ENCODE measurements around the gene OPRM1. TPM values are rescaled to one million over a fixed set of nuclear protein-coding genes. Genes with fewer than 3 reads are reported as not detected.

The OPRM1 gene
- polyA plus RNA-seq, 1 donor (not counting 4 experiments of a cell fraction or from before 2014, with no cell fraction given): not detected

- no peak for FAIRE-seq
- DNase-seq (ENCODE audit: low read depth, low spot score): no peak
- no peaks in the 10 kb centered on the region for H4K20me1 ChIP-seq (ENCODE audit: control insufficient read depth, extremely low read depth, insufficient read depth, low read length)
- H3K4me3 ChIP-seq (ENCODE audit: control insufficient read depth in 2 of 3, extremely low read depth in 1 of 3, insufficient read depth in 2 of 3, low read depth in 1 of 3, low read length in 3 of 3): no peak overlapping the region
- H3K4me1 ChIP-seq (ENCODE audit: control insufficient read depth, extremely low read depth, insufficient read depth, low read length): no peaks in the 10 kb centered on the region
- H3K4me2 ChIP-seq (ENCODE audit: control insufficient read depth, extremely low read depth, insufficient read depth, low read depth, low read length): no peak overlapping the region
- no peaks in the 10 kb centered on the region for H3K9me3 ChIP-seq (ENCODE audit: control insufficient read depth, low read depth, low read length)
- H3K36me3 ChIP-seq (ENCODE audit: control insufficient read depth in 2 of 2, extremely low read depth in 1 of 2, insufficient read depth in 2 of 2, low read length in 2 of 2): no peaks in the 10 kb centered on the region
- H3K9ac ChIP-seq (ENCODE audit: control insufficient read depth, extremely low read depth, insufficient read depth, low read length): no peak overlapping the region
- H2AFZ ChIP-seq (ENCODE audit: control insufficient read depth, low read length): no peak overlapping the region
- TF ChIP-seq CTCF (optimal IDR thresholded peaks at IDR 0.05 in 1 of 3, IDR thresholded peaks at IDR 0.05 in 1 of 3, conservative IDR thresholded peaks at IDR 0.05 in 1 of 3; ENCODE audit: extremely low read depth in 1 of 3, insufficient read depth in 2 of 3, low read length in 3 of 3): no peak
- no peaks in the 10 kb centered on the region for H3K9me1 ChIP-seq (ENCODE audit: control insufficient read depth, extremely low read depth, insufficient read depth, low read length)
- H3K27me3 ChIP-seq (ENCODE audit: control insufficient read depth, extremely low read depth, insufficient read depth, low read length): no peaks in the 10 kb centered on the region
- H3K79me2 ChIP-seq (ENCODE audit: control insufficient read depth, insufficient read depth, low read length): no peaks in the 10 kb centered on the region
- dilution Hi-C loops (cut with MboI; ENCODE audit: extremely low pct_ligation_motif_present, low sequenced_read_pairs): no loop called here
- no peak overlapping the region for H3K27ac ChIP-seq (ENCODE audit: control insufficient read depth, insufficient read depth, low read length)
Measured at GRCh38 chr6:154206996-154207395, 168.0 kb downstream of the OPRM1 start.

- TF ChIP-seq EZH2 (IDR thresholded peaks at IDR 0.05; ENCODE audit: low read length) (no peak), CTCF (optimal IDR thresholded peaks at IDR 0.05 in 1 of 3, IDR thresholded peaks at IDR 0.05 in 1 of 3, conservative IDR thresholded peaks at IDR 0.05 in 1 of 3; ENCODE audit: extremely low read depth in 1 of 3, insufficient read depth in 2 of 3, low read length in 3 of 3) (no peak)
Measured at GRCh38 chr6:154209555-154209954, 170.5 kb downstream of the OPRM1 start.

More at GRCh38 chr6:154209555-154209954, 170.5 kb downstream of the OPRM1 start:
- no peaks in the 10 kb centered on the region for H3K4me1 ChIP-seq (ENCODE audit: control insufficient read depth, extremely low read depth, insufficient read depth, low read length)
- no peaks in the 10 kb centered on the region for H3K79me2 ChIP-seq (ENCODE audit: control insufficient read depth, insufficient read depth, low read length)
- dilution Hi-C loops (cut with MboI; ENCODE audit: extremely low pct_ligation_motif_present, low sequenced_read_pairs): no loop called here
- DNase-seq (ENCODE audit: low read depth, low spot score): no peak
- H3K9ac ChIP-seq (ENCODE audit: control insufficient read depth, extremely low read depth, insufficient read depth, low read length): no peak overlapping the region
- H3K9me1 ChIP-seq (ENCODE audit: control insufficient read depth, extremely low read depth, insufficient read depth, low read length): no peaks in the 10 kb centered on the region
- H4K20me1 ChIP-seq (ENCODE audit: control insufficient read depth, extremely low read depth, insufficient read depth, low read length): no peaks in the 10 kb centered on the region
- no peak for FAIRE-seq
- H3K36me3 ChIP-seq (ENCODE audit: control insufficient read depth in 2 of 2, extremely low read depth in 1 of 2, insufficient read depth in 2 of 2, low read length in 2 of 2): no peaks in the 10 kb centered on the region
- no peak overlapping the region for H2AFZ ChIP-seq (ENCODE audit: control insufficient read depth, low read length)
- no peaks in the 10 kb centered on the region for H3K9me3 ChIP-seq (ENCODE audit: control insufficient read depth, low read depth, low read length)
- no peaks in the 10 kb centered on the region for H3K27me3 ChIP-seq (ENCODE audit: control insufficient read depth, extremely low read depth, insufficient read depth, low read length)
- no peak overlapping the region for H3K27ac ChIP-seq (ENCODE audit: control insufficient read depth, insufficient read depth, low read length)
- no peak overlapping the region for H3K4me2 ChIP-seq (ENCODE audit: control insufficient read depth, extremely low read depth, insufficient read depth, low read depth, low read length)
- H3K4me3 ChIP-seq (ENCODE audit: control insufficient read depth in 2 of 3, extremely low read depth in 1 of 3, insufficient read depth in 2 of 3, low read depth in 1 of 3, low read length in 3 of 3): no peak overlapping the region
